OCI-LY7 (cell line): Measurements from ENCODE around the gene RCCD1.

Source experiments
- CTCF ChIP-seq: fragments of 200-600 bp; sonication (generic); conservative IDR thresholded peaks from 2 replicates; pipeline ENCODE4 v1.5.1; 2014; ENCODE audit warnings: mild to moderate bottlenecking, antibody characterized with exemption, low read length, moderate library complexity, mixed read lengths
- EZH2phosphoT487 ChIP-seq: fragments of 200-600 bp; sonication (generic); IDR thresholded peaks from 2 replicates; pipeline ENCODE4 v1.6.1; 2018; ENCODE audit warnings: low read depth, borderline replicate concordance, mild to moderate bottlenecking, mixed run types, antibody characterized with exemption, low read length, moderate library complexity, mixed read lengths

GRCh38 chr15:90954712-90955623, at the start of gene RCCD1:
- TF ChIP-seq CTCF = no peak
- TF ChIP-seq EZH2phosphoT487 = no peak
